Omental fat pad (tissue), 4 donors: ENCODE data around the gene FAM13A. TPM values are rescaled to one million over a fixed set of nuclear protein-coding genes. Genes with fewer than 3 reads are reported as not detected.
"Not testable (repeated sequence)": the region's sequence is repeated elsewhere in the genome, so short reads cannot be mapped to it uniquely, and the experiment has no call there.

Experiments used
- ATAC-seq: fragments of 150-250 bp; one replicate; pipeline ENCODE4 v1.9.1; 2016; ENCODE audit warnings: mild to moderate bottlenecking, moderate library complexity; ENCODE audit not compliant: low FRiP score
- DNase-seq: peaks from one replicate; pipeline ENCODE4 v3.0.0-alpha.2; 2019; ENCODE audit warnings: low spot score
- CTCF ChIP-seq, 3 donors: fragments of 450-650 bp; IDR thresholded peaks; one replicate each; pipeline ENCODE4 v1.5.1; 2016 to 2017; ENCODE audit warnings: antibody characterized with exemption in 3 of 3, mild to moderate bottlenecking in 3 of 3, moderate library complexity in 2 of 3
- total RNA-seq, 4 donors: library from RNA; depleted of rRNA; stranded (reverse); fragments of >200 nt; gene quantifications; one replicate each; pipeline ENCODE4 v1.1.0, GENCODE V29; 2016

Gene FAM13A
- total RNA-seq, 4 donors from 2014 or later, result 48.5 to 84.2 (median 51.2) TPM

- ATAC-seq (no peak), DNase-seq (no peak)
- no peak for TF ChIP-seq CTCF (IDR thresholded peaks at IDR 0.05)
Observed at GRCh38 chr4:89023140-89023539, 33.8 kb downstream of the FAM13A start.

- ATAC-seq, result no peak
- no peak for TF ChIP-seq CTCF (IDR thresholded peaks at IDR 0.05)
- no peak for DNase-seq
Observed at GRCh38 chr4:89022426-89023128, 34.4 kb downstream of the FAM13A start.

- ATAC-seq (no peak), DNase-seq (no peak)
- no peak for TF ChIP-seq CTCF (IDR thresholded peaks at IDR 0.05)
Observed at GRCh38 chr4:89021684-89022083, 35.3 kb downstream of the FAM13A start.

GRCh38 chr4:89021062-89021461, 35.9 kb downstream of the FAM13A start:
- TF ChIP-seq CTCF (IDR thresholded peaks at IDR 0.05), result no peak
- ATAC-seq, result no peak
- no peak for DNase-seq

GRCh38 chr4:89014897-89015296, 42.1 kb downstream of the FAM13A start:
- ATAC-seq, DNase-seq: not testable (repeated sequence)

GRCh38 chr4:89009761-89010369, 47.1 kb downstream of the FAM13A start:
- DNase-seq, result no peak
- no peak for ATAC-seq
- TF ChIP-seq CTCF (IDR thresholded peaks at IDR 0.05), result no peak

GRCh38 chr4:89009115-89009514, 47.9 kb downstream of the FAM13A start:
- TF ChIP-seq CTCF (IDR thresholded peaks at IDR 0.05), result no peak
- DNase-seq (no peak), ATAC-seq (no peak)
